ENCODE data around the gene KLHL29.

The KLHL29 gene

DNA sequence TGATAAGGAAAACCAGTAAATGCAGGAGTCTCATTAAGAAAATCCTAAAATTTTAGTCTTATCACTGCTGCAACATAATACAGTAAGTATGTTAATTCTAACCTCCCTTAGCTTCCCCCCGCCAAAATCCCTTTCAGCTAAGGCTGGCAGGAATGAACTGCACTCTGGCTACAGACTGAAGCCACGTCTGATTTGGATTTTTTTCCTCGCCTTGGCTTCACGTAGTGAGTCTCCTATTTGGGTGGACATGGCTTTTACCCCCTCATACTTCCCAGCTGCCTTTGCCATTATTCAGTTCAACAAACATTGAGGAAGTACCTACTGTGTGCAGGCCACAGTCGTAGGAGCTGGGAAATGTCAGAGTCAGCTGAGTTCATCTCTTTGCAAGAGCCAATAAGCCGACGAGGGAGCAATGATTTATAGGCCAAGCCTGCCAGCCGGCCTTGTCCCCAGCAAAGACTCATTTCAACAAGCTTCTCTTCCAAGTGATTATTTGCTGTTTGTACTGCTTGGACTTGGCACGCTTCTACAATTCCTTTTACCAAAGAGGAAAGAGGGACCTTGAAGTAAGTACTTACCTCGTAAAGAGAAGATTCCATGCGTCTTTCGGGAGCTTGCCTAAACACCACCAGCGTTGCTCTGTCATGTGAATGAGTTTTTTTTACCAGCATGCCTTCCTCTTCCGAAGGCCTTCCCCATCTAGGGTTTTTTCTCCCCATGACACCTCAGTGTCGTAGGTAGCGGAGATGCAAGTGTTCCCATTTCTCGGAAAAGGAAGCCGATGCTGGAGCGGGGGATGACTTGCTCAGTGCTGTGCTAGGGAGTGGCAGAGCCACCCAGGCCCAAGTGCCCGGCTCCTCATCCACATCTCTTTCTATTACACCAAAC, 138.6 kb downstream of the KLHL29 start:
- DNase-seq (ENCODE audit: insufficient read length, low spot score) = no peak
- no peak for FAIRE-seq
- TF ChIP-seq PAX5 (IDR thresholded peaks at IDR 0.05; ENCODE audit: insufficient read depth, low read length, severe bottlenecking) = no peak
- no peak for TF ChIP-seq POLR2AphosphoS5 (IDR thresholded peaks at IDR 0.05; ENCODE audit: low read depth, low read length)
- no peak for TF ChIP-seq TAF1 (IDR thresholded peaks at IDR 0.05; ENCODE audit: low read depth, low read length)
- TF ChIP-seq SPI1 (IDR thresholded peaks at IDR 0.05; ENCODE audit: low read depth, low read length) = no peak
- TF ChIP-seq POLR2A (IDR thresholded peaks at IDR 0.05; ENCODE audit: low read depth, low read length) = no peak
- TF ChIP-seq POU2F2 (IDR thresholded peaks at IDR 0.05; ENCODE audit: low read depth, low read length) = no peak

DNA sequence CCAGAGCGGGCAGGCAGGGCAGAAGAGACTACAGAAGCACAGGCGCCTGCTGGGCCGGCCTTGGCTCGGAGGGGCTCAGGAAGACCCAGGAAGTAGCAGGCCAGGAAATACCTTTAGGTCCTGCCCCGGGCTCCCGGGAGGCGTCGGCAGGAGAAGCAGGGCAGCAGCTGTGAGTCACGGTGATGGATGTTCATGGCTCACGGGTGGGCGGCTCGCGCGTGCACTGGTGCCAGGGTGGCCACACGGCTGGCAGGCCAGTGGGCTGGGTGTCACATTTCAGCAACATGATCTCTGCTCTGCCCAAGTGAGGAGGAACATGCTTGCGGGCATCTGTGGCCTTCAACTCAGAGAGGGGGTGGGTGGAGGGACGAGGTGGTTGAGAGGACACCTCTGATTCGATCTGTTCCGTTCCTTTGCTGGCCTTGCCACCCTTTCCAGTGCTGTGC, 139.3 kb downstream of the KLHL29 start:
- TF ChIP-seq POLR2A (IDR thresholded peaks at IDR 0.05; ENCODE audit: low read depth, low read length) = no peak
- TF ChIP-seq SPI1 (IDR thresholded peaks at IDR 0.05; ENCODE audit: low read depth, low read length) = no peak
- no peak for TF ChIP-seq TAF1 (IDR thresholded peaks at IDR 0.05; ENCODE audit: low read depth, low read length)
- no peak for TF ChIP-seq POU2F2 (IDR thresholded peaks at IDR 0.05; ENCODE audit: low read depth, low read length)
- no peak for TF ChIP-seq PAX5 (IDR thresholded peaks at IDR 0.05; ENCODE audit: insufficient read depth, low read length, severe bottlenecking)
- TF ChIP-seq POLR2AphosphoS5 (IDR thresholded peaks at IDR 0.05; ENCODE audit: low read depth, low read length) = no peak
- FAIRE-seq (no peak), DNase-seq (ENCODE audit: insufficient read length, low spot score) (no peak)

DNA sequence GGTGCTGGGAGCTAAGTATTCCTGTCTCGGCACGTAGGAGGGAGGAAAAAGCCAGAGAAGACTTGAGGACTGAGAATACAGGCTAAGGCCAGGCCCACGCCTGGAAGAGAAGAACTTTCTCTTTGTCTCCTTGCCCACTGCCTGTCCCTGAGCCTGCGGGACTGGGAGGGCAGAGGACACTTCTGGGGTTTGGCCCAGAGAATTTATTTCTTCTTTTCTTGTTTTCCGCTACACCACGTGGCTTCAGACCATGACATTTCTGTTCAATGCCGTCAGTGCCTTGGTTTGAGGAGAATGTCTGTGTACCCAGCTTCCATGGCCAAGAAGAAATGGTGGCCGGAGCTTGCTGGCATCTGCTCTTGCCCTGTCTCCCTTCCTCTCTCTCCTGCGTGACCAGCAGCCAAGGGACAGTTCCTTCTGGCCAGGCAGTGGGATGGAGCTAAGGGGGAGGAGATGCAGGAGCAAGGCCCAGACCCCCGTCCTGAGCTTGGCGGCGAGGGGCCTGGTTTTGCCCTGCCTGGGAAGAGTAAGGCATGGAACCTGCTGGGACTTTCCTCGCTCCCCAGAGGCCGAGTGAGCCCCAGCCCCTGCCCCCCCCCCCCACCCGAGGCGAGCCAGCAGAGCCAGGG, 140.3 kb downstream of the KLHL29 start:
- DNase-seq (ENCODE audit: insufficient read length, low spot score) (no peak), FAIRE-seq (no peak)
- TF ChIP-seq SPI1 (IDR thresholded peaks at IDR 0.05; ENCODE audit: low read depth, low read length) (no peak), POLR2A (IDR thresholded peaks at IDR 0.05; ENCODE audit: low read depth, low read length) (no peak)

DNA sequence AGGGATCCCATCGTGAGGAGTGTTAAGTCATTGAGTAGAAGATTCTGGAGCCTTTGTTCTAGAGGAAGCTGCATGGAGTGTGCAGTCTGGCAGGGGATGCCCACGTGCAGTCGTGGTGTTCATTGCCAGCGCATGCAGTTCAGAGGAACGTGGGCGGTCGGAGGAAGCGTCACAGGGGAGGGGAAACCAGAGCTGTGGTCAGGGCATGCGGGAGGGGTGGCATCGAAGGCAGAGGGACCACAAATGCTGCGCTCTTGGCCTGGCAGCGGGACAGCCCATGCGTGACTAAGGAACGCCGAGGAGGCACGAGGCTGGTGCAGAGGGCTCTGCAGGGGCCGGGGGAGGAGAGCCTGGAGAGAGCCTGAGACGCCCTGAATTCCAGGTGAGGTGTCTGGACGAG, 141.1 kb downstream of the KLHL29 start:
- DNase-seq (ENCODE audit: insufficient read length, low spot score) (no peak), FAIRE-seq (no peak)
- no peak for TF ChIP-seq PAX5 (IDR thresholded peaks at IDR 0.05; ENCODE audit: insufficient read depth, low read length, severe bottlenecking)
- no peak for TF ChIP-seq POU2F2 (IDR thresholded peaks at IDR 0.05; ENCODE audit: low read depth, low read length)
- no peak for TF ChIP-seq POLR2A (IDR thresholded peaks at IDR 0.05; ENCODE audit: low read depth, low read length)
- no peak for TF ChIP-seq TAF1 (IDR thresholded peaks at IDR 0.05; ENCODE audit: low read depth, low read length)
- TF ChIP-seq SPI1 (IDR thresholded peaks at IDR 0.05; ENCODE audit: low read depth, low read length) = no peak
- no peak for TF ChIP-seq POLR2AphosphoS5 (IDR thresholded peaks at IDR 0.05; ENCODE audit: low read depth, low read length)

DNA sequence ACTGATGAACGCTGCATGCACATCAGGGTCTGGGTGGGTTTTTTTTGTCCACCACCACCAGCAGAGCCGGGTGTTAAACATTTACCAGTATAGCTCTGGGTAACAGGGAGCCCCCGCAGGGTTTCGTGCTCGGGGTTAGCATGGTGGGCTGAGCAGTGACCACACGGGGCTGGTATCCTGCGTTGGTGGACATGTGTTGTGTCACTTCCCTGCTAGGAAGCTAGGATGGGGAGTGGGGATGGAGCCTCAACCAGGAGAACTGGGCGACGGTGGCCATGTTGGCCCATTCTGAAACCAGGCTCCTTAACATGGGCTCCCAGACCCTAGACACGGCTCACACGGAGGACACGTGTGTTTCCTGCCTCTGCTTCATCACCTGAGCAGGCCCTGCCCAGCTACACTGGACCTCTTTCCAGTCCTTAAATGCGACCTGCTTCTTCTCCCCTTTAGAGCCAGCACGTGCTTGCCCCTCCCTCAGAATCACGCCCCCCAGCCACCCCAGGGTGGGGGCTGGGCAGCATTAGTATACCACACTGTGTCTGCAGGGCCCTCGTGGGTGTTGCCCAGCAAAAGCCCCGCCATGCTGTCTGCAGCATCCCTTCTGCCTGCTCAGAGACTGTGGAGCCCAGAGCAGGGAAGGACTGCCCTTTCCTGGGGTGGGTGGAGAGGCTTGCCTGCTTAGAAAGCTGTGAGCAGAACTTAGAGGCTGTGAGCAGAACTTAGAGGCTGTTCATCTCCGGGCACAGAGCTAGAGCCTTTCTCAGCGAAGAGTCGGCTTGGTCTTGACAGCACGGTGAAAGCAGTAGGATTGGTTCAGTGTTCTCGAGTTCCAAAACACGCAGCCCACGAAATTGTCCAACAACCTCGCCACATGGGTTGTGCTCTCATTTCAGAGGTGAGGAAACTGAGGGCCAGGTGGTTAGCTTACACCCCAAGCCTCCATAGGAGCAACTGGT, 142.1 kb downstream of the KLHL29 start:
- DNase-seq (ENCODE audit: insufficient read length, low spot score) (no peak), FAIRE-seq (no peak)
- TF ChIP-seq TAF1 (IDR thresholded peaks at IDR 0.05; ENCODE audit: low read depth, low read length) (no peak), POLR2A (IDR thresholded peaks at IDR 0.05; ENCODE audit: low read depth, low read length) (no peak), POLR2AphosphoS5 (IDR thresholded peaks at IDR 0.05; ENCODE audit: low read depth, low read length) (no peak), PAX5 (IDR thresholded peaks at IDR 0.05; ENCODE audit: insufficient read depth, low read length, severe bottlenecking) (no peak), POU2F2 (IDR thresholded peaks at IDR 0.05; ENCODE audit: low read depth, low read length) (no peak), SPI1 (IDR thresholded peaks at IDR 0.05; ENCODE audit: low read depth, low read length) (no peak)

DNA sequence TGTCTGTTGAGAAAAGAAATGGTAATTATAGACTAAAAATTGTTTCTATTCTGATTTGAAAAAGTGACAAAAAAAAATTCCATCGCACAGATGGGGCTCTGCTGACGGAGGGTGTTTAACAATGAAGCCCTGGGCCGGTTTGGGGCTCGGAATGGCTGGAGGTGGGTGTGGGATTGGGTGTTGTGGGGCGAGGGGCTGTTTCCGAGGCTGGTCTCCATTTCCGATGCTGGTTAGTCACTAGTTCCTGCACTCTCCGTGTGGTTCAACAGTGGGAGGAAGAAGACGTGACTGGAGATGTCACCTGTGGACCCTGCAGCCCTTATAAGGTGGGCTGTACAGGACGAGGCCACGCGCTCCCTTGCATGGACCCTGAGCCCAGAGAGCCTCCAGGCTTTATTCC, 143.2 kb downstream of the KLHL29 start:
- no peak for FAIRE-seq
- TF ChIP-seq POLR2AphosphoS5 (IDR thresholded peaks at IDR 0.05; ENCODE audit: low read depth, low read length) (no peak), TAF1 (IDR thresholded peaks at IDR 0.05; ENCODE audit: low read depth, low read length) (no peak), POLR2A (IDR thresholded peaks at IDR 0.05; ENCODE audit: low read depth, low read length) (no peak), PAX5 (IDR thresholded peaks at IDR 0.05; ENCODE audit: insufficient read depth, low read length, severe bottlenecking) (no peak)

DNA sequence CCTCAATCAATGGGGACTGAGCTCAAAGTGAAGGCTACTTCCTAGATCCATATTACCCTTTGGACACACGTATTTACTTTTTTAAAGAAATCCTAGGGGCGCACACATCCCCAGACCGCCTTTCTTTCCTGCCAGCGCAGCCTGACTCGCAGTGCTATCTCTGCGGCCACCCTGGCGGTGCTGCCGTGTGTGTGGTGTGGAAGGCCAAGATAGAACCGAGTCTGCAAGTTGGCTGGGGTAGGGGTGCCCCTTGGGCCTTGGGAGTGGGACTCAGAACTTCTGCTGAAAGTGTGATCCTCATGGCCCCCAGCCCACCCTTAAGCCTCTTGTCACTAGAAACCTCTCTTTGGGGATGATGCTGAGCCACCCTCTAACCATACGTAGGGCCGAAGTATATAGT, 143.7 kb downstream of the KLHL29 start:
- DNase-seq (ENCODE audit: insufficient read length, low spot score) (no peak), FAIRE-seq (no peak)
- TF ChIP-seq SPI1 (IDR thresholded peaks at IDR 0.05; ENCODE audit: low read depth, low read length) = no peak
- no peak for TF ChIP-seq POLR2A (IDR thresholded peaks at IDR 0.05; ENCODE audit: low read depth, low read length)
- TF ChIP-seq POU2F2 (IDR thresholded peaks at IDR 0.05; ENCODE audit: low read depth, low read length) = no peak
- no peak for TF ChIP-seq POLR2AphosphoS5 (IDR thresholded peaks at IDR 0.05; ENCODE audit: low read depth, low read length)

More for the DNA sequence above, 143.2 kb downstream of the KLHL29 start:
- no peak for DNase-seq (ENCODE audit: insufficient read length, low spot score)

DNA sequence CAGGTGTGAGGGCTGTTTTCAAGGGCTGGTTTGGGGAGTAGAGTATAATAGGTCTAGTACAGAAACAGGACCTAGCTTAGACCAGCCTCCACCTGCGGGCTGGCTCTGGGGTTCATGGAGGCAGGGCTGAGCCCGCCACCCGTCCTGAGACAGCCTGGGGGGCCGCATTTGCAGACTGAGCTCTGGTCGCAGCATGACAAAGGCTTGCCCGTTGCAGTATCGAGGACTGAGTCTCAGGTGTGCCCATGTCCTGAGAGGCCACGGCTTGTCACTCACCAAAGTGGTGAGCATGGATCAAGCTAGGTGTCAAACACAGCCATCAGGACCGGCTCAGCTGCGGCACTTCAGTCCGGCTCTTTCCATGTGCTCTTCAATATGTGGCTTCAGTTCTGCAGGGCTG, 144.7 kb downstream of the KLHL29 start:
- FAIRE-seq (no peak), DNase-seq (ENCODE audit: insufficient read length, low spot score) (no peak)
- TF ChIP-seq POLR2A (IDR thresholded peaks at IDR 0.05; ENCODE audit: low read depth, low read length) (no peak), TAF1 (IDR thresholded peaks at IDR 0.05; ENCODE audit: low read depth, low read length) (no peak), SPI1 (IDR thresholded peaks at IDR 0.05; ENCODE audit: low read depth, low read length) (no peak), POU2F2 (IDR thresholded peaks at IDR 0.05; ENCODE audit: low read depth, low read length) (no peak), POLR2AphosphoS5 (IDR thresholded peaks at IDR 0.05; ENCODE audit: low read depth, low read length) (no peak), PAX5 (IDR thresholded peaks at IDR 0.05; ENCODE audit: insufficient read depth, low read length, severe bottlenecking) (no peak)
